ENCODE data around the gene LRP8. TPM values are rescaled to one million over a fixed set of nuclear protein-coding genes. Genes with fewer than 3 reads are reported as not detected.

The LRP8 gene
- total and polyA plus RNA-seq, 9 of the 15 experiments (the other 6 are each of a cell fraction or from before 2014, with no cell fraction given): 7.1 to 56.1 (median 31.3) TPM

DNA sequence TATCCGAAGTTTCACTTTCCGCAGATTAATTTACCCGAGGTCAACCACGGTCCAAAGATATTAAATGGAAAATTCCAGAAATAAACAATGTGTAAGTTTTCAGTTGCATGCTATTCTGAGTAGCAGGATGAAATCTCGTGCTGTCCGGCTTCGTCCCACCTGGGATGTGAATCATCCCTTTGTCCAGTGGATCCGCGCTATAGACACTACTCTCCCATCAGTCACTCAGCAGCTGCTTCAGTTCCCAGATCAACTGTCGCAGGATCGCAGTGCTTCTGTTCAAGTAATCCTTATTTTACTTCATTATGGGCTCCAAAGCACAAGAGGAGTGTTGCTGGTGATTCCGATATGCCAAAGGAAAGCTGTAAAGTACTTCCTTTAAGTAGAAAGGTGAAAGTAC lies 8.3 kb upstream of the LRP8 start (continued):
- TF ChIP-seq TRIM28 (IDR thresholded peaks at IDR 0.05) (no peak), RAD51 (IDR thresholded peaks at IDR 0.05; ENCODE audit: borderline replicate concordance, low read depth) (no peak), SMARCE1 (IDR thresholded peaks at IDR 0.05) (no peak), MTA2 (IDR thresholded peaks at IDR 0.05; ENCODE audit: low read depth) (no peak), ZNF77 (CRISPR knock-in tag; IDR thresholded peaks at IDR 0.05) (no peak), HDAC3 (IDR thresholded peaks at IDR 0.05; ENCODE audit: borderline replicate concordance, partially characterized antibody) (no peak)
- TF ChIP-seq, protein P1, sequence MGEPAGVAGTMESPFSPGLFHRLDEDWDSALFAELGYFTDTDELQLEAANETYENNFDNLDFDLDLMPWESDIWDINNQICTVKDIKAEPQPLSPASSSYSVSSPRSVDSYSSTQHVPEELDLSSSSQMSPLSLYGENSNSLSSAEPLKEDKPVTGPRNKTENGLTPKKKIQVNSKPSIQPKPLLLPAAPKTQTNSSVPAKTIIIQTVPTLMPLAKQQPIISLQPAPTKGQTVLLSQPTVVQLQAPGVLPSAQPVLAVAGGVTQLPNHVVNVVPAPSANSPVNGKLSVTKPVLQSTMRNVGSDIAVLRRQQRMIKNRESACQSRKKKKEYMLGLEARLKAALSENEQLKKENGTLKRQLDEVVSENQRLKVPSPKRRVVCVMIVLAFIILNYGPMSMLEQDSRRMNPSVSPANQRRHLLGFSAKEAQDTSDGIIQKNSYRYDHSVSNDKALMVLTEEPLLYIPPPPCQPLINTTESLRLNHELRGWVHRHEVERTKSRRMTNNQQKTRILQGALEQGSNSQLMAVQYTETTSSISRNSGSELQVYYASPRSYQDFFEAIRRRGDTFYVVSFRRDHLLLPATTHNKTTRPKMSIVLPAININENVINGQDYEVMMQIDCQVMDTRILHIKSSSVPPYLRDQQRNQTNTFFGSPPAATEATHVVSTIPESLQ (CRISPR knock-in tag; IDR thresholded peaks at IDR 0.05): no peak

DNA sequence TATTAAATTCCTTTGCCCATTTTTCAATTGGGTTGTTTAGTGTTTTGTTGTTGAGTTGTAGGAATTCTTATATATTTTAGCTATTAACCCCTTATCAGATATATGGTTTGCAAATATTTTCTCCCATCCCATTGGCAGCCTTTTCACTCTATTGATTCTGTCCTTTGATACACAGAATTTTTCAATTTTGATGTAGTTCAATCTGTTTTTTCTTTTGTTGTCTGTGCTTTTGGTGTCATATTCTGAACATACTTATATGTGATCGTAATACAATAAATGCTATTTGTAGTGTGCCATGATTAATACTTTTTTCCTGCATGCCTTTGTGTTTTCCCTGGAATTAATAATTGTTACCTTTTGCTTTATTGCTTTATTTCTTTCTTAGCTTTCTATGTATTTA lies 7.8 kb upstream of the LRP8 start:
- no peak overlapping the region for H3K4me2 ChIP-seq (ENCODE audit: insufficient read depth, low read length)
- FAIRE-seq (no peak), ATAC-seq (no peak), DNase-seq (ENCODE audit: extremely low read depth in 1 of 4, low spot score in 3 of 4) (no peak)
- intact Hi-C loops (cut with micrococcal nuclease): no loop called here
- H3K9me3 ChIP-seq (replicated peaks; ENCODE audit: control insufficient read depth, insufficient read depth, low read depth, low read length): no peaks in the 10 kb centered on the region
- no peak overlapping the region for H2AFZ ChIP-seq (ENCODE audit: low read depth, low read length)
- no peak overlapping the region for H3K4me3 ChIP-seq
- 14% methylated on average over 1 of the region's 1 CpG for WGBS (ENCODE audit: insufficient coverage, low coverage, missing lambda C conversion rate)
- no peaks in the 10 kb centered on the region for H3K9me1 ChIP-seq (ENCODE audit: control insufficient read depth, insufficient read depth, low read length)
- no peak overlapping the region for H3K27ac ChIP-seq (ENCODE audit: extremely low read depth, low read depth, low read length)
- H3K4me1 ChIP-seq (replicated peaks in 1 of 2; ENCODE audit: control insufficient read depth in 2 of 2, insufficient read depth in 2 of 2, low read length in 2 of 2): no peaks in the 10 kb centered on the region
- ChIA-PET CTCF (ENCODE audit: low intra/inter-chr PET ratio) (no interaction called here), POLR2A (interaction anchor here (1.2 to 1.7 kb wide), 3 partner anchors 10 to 40 kb away, joined by 4 to 6 read pairs (median 6); no protein-coding TSS in a partner anchor)
- H4K20me1 ChIP-seq (replicated peaks; ENCODE audit: control insufficient read depth, insufficient read depth, low read length): no peaks in the 10 kb centered on the region
- no peak overlapping the region for H3K9ac ChIP-seq (ENCODE audit: insufficient read depth in 1 of 2, low read depth in 2 of 2, low read length in 2 of 2)
- H3K27me3 ChIP-seq (ENCODE audit: control insufficient read depth in 2 of 2, insufficient read depth in 2 of 2, low read length in 2 of 2): peaks cover 30 to 55% of the 10 kb centered on the region in 2 experiments
- BruUV-seq (replicated peaks): no TSS peak
- H3K36me3 ChIP-seq (ENCODE audit: control insufficient read depth, insufficient read depth, low read length): no peaks in the 10 kb centered on the region
- TF ChIP-seq CBX2 (IDR thresholded peaks at IDR 0.05; ENCODE audit: insufficient read depth, low read length, poor library complexity, severe bottlenecking) (peak; percentile 95), TCF3 (CRISPR knock-in tag; IDR thresholded peaks at IDR 0.05) (no peak), NELFE (IDR thresholded peaks at IDR 0.05; ENCODE audit: insufficient read depth, insufficient read length) (no peak), BRD4 (IDR thresholded peaks at IDR 0.05) (no peak)
- TF ChIP-seq, protein P2, sequence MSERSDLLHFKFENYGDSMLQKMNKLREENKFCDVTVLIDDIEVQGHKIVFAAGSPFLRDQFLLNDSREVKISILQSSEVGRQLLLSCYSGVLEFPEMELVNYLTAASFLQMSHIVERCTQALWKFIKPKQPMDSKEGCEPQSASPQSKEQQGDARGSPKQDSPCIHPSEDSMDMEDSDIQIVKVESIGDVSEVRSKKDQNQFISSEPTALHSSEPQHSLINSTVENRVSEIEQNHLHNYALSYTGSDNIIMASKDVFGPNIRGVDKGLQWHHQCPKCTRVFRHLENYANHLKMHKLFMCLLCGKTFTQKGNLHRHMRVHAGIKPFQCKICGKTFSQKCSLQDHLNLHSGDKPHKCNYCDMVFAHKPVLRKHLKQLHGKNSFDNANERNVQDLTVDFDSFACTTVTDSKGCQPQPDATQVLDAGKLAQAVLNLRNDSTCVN (CRISPR knock-in tag; IDR thresholded peaks at IDR 0.05): no peak
- TF ChIP-seq, protein P3, sequence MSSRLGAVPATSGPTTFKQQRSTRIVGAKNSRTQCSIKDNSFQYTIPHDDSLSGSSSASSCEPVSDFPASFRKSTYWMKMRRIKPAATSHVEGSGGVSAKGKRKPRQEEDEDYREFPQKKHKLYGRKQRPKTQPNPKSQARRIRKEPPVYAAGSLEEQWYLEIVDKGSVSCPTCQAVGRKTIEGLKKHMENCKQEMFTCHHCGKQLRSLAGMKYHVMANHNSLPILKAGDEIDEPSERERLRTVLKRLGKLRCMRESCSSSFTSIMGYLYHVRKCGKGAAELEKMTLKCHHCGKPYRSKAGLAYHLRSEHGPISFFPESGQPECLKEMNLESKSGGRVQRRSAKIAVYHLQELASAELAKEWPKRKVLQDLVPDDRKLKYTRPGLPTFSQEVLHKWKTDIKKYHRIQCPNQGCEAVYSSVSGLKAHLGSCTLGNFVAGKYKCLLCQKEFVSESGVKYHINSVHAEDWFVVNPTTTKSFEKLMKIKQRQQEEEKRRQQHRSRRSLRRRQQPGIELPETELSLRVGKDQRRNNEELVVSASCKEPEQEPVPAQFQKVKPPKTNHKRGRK (tag; IDR thresholded peaks at IDR 0.05): 0 out of 2 replicates have a peak, but pooled peaks have one; percentile 17
- in situ Hi-C loops (cut with MboI): no loop called here
- no peaks in the 10 kb centered on the region for H3K79me2 ChIP-seq (ENCODE audit: control insufficient read depth, insufficient read depth, low read length)

Data from K562 (cell line).